ENCODE measurements around the gene CSNK1A1. TPM values are rescaled to one million over a fixed set of nuclear protein-coding genes. Genes with fewer than 3 reads are reported as not detected.
"Not testable (repeated sequence)": the region's sequence is repeated elsewhere in the genome, so short reads cannot be mapped to it uniquely, and the experiment has no call there.

Gene CSNK1A1
- total RNA-seq, 2 donors from 2014 or later, result 198 to 214 TPM

DNA sequence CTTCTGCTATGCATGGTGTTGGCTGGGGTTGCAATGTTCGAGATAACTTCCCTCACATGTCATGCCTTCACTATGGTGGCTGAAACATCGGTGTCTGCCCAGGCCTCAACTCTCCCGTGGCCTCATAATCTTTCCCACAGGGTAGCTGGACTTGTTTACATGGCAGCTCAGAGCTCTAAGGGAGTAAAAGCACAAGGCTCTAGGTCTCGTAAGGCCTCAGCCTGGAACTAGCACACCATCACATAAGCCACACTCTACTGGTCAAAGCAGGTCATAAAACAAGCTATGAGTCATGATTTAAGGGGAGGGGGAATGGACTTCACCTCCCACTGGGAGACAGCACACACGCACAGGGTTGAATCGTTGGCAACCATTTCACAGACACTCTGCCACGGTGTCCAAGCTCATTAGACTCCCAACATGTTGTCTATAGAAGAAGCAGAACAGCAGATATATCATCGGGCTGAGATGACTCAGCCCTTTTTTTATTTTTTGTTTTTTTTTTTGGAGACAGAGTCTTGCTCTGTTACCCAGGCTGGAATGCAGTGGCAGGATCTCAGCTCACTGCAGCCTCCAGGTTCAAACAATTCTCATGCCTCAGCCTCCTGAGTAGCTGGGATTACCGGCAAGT, 105.4 kb downstream of the CSNK1A1 start:
- no peaks in the 10 kb centered on the region for H3K36me3 Mint-ChIP-seq (ENCODE audit: low read depth)
- H3K9me3 ChIP-seq (ENCODE audit: control insufficient read depth, low read length), result no peaks in the 10 kb centered on the region
- DNase-seq, result peak; percentile 57
- no peaks in the 10 kb centered on the region for H3K27me3 Mint-ChIP-seq (ENCODE audit: insufficient read depth)
- peaks cover 16% of the 10 kb centered on the region for H3K4me1 Mint-ChIP-seq
- H3K27me3 ChIP-seq (ENCODE audit: control insufficient read depth, insufficient read depth, low read length, poor library complexity, severe bottlenecking), result no peaks in the 10 kb centered on the region
- H3K4me1 ChIP-seq (ENCODE audit: control insufficient read depth, insufficient read depth, low read length), result no peaks in the 10 kb centered on the region
- no peak overlapping the region for H3K9ac ChIP-seq (ENCODE audit: extremely low read depth, low read length, poor library complexity, severe bottlenecking)
- no peaks in the 10 kb centered on the region for H3K36me3 ChIP-seq (ENCODE audit: control insufficient read depth, insufficient read depth, low read length)
- H3K9me3 Mint-ChIP-seq, result no peaks in the 10 kb centered on the region
- H3K4me3 Mint-ChIP-seq, result no peak overlapping the region
- 88 to 91% methylated on average over 9 of the region's 9 CpGs for WGBS, 2 experiments (ENCODE audit: insufficient coverage in 1 of 2, insufficient read length in 1 of 2)
- H3K27ac Mint-ChIP-seq, result peak overlapping the region; percentile 88
- TF ChIP-seq, protein P1, sequence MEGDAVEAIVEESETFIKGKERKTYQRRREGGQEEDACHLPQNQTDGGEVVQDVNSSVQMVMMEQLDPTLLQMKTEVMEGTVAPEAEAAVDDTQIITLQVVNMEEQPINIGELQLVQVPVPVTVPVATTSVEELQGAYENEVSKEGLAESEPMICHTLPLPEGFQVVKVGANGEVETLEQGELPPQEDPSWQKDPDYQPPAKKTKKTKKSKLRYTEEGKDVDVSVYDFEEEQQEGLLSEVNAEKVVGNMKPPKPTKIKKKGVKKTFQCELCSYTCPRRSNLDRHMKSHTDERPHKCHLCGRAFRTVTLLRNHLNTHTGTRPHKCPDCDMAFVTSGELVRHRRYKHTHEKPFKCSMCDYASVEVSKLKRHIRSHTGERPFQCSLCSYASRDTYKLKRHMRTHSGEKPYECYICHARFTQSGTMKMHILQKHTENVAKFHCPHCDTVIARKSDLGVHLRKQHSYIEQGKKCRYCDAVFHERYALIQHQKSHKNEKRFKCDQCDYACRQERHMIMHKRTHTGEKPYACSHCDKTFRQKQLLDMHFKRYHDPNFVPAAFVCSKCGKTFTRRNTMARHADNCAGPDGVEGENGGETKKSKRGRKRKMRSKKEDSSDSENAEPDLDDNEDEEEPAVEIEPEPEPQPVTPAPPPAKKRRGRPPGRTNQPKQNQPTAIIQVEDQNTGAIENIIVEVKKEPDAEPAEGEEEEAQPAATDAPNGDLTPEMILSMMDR (conservative IDR thresholded peaks at IDR 0.05), result no peak
- no peak overlapping the region for H3K4me3 ChIP-seq (ENCODE audit: low read length)
- no peak overlapping the region for H3K27ac ChIP-seq (ENCODE audit: low read depth, low read length)

DNA sequence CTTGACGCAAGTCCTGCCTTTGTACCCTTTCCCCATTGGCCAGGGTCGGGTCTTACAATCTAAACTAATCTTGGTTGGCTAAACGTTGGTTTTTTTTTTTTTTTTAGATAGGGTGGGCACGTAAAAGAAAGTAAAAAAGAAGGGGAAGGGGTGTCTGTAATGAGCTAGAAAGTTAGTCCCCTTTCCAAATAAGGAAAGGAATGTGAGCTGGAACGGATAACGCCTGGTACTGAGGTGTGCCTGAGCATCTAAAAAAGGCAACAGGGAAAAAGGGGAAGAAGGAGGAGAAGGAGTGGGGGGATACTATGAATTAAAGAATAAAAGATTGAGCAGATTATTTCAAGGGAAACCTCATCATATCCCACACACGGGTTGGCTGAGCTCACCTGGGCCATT, 105.9 kb downstream of the CSNK1A1 start:
- peaks cover 14% of the 10 kb centered on the region for H3K4me1 Mint-ChIP-seq
- H3K27ac ChIP-seq (ENCODE audit: low read depth, low read length), result no peak overlapping the region
- H3K4me3 ChIP-seq (ENCODE audit: low read length), result no peak overlapping the region
- WGBS, 2 experiments (ENCODE audit: insufficient coverage in 1 of 2, insufficient read length in 1 of 2), result 77 to 80% methylated on average over 6 to 7 of the region's 7 CpGs
- no peaks in the 10 kb centered on the region for H3K36me3 Mint-ChIP-seq (ENCODE audit: low read depth)
- no peaks in the 10 kb centered on the region for H3K9me3 Mint-ChIP-seq
- TF ChIP-seq, protein P1 (conservative IDR thresholded peaks at IDR 0.05), result no peak
- H3K4me1 ChIP-seq (ENCODE audit: control insufficient read depth, insufficient read depth, low read length), result no peaks in the 10 kb centered on the region
- no peaks in the 10 kb centered on the region for H3K27me3 ChIP-seq (ENCODE audit: control insufficient read depth, insufficient read depth, low read length, poor library complexity, severe bottlenecking)
- no peaks in the 10 kb centered on the region for H3K36me3 ChIP-seq (ENCODE audit: control insufficient read depth, insufficient read depth, low read length)
- no peak overlapping the region for H3K9ac ChIP-seq (ENCODE audit: extremely low read depth, low read length, poor library complexity, severe bottlenecking)
- H3K4me3 Mint-ChIP-seq, result no peak overlapping the region
- H3K27me3 Mint-ChIP-seq (ENCODE audit: insufficient read depth), result no peaks in the 10 kb centered on the region
- DNase-seq, result no peak
- H3K9me3 ChIP-seq (ENCODE audit: control insufficient read depth, low read length), result no peaks in the 10 kb centered on the region
- no peak overlapping the region for H3K27ac Mint-ChIP-seq

DNA sequence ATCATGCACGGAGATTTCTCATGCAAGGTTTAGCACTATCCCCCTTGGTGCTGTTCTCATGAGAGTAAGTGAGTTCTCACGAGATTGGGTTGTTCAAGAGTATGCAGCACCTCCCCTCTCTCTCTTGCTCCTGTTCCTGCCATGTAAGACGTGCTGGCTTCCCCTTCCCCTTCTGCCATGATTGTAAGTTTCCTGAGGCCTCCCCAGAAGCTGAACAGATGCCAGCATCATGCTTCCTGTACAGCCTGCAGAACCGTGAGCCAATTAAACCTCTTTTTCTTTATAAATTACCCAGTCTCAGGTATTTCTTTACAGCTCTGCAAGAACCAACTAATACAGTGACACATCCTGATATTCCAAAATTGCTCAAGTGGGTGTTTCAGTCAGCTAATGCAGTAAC, 106.8 kb downstream of the CSNK1A1 start:
- H3K36me3 Mint-ChIP-seq (ENCODE audit: low read depth); H3K27ac ChIP-seq (ENCODE audit: low read depth, low read length); H3K27ac Mint-ChIP-seq; H3K9me3 Mint-ChIP-seq; DNase-seq; H3K4me1 ChIP-seq (ENCODE audit: control insufficient read depth, insufficient read depth, low read length); H3K27me3 Mint-ChIP-seq (ENCODE audit: insufficient read depth); H3K4me3 Mint-ChIP-seq; H3K4me3 ChIP-seq (ENCODE audit: low read length); H3K9me3 ChIP-seq (ENCODE audit: control insufficient read depth, low read length); H3K36me3 ChIP-seq (ENCODE audit: control insufficient read depth, insufficient read depth, low read length); H3K27me3 ChIP-seq (ENCODE audit: control insufficient read depth, insufficient read depth, low read length, poor library complexity, severe bottlenecking); H3K9ac ChIP-seq (ENCODE audit: extremely low read depth, low read length, poor library complexity, severe bottlenecking): not testable (repeated sequence)
- WGBS, 2 experiments (ENCODE audit: insufficient coverage in 1 of 2, insufficient read length in 1 of 2), result 93 to 94% methylated on average over 3 to 4 of the region's 4 CpGs
- peaks cover 18% of the 10 kb centered on the region for H3K4me1 Mint-ChIP-seq

DNA sequence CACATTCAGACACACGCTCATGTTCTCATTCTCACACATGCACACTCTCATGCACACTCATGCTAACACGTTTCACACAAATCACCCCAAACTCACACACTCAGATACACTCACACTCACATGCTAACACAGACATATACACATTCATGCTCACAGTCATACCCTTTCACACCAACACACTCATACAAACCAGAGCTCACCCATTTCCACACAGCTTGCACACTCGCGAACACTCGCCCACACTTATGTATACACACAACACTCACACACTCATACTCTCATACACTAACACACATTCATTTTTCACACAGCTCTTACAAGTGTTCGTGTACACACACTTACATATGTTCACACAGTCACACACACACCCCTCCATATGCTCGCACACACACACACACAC, 108.0 kb downstream of the CSNK1A1 start:
- Mint-ChIP-seq H3K27ac (peak overlapping the region; percentile 24), H3K36me3 (ENCODE audit: low read depth) (no peaks in the 10 kb centered on the region), H3K9me3 (no peaks in the 10 kb centered on the region), H3K4me3 (no peak overlapping the region), H3K27me3 (ENCODE audit: insufficient read depth) (no peaks in the 10 kb centered on the region), H3K4me1 (peaks cover 24% of the 10 kb centered on the region)
- Histone ChIP-seq H3K4me1 (ENCODE audit: control insufficient read depth, insufficient read depth, low read length) (no peaks in the 10 kb centered on the region), H3K36me3 (ENCODE audit: control insufficient read depth, insufficient read depth, low read length) (no peaks in the 10 kb centered on the region), H3K27ac (ENCODE audit: low read depth, low read length) (no peak overlapping the region), H3K9me3 (ENCODE audit: control insufficient read depth, low read length) (no peaks in the 10 kb centered on the region), H3K27me3 (ENCODE audit: control insufficient read depth, insufficient read depth, low read length, poor library complexity, severe bottlenecking) (no peaks in the 10 kb centered on the region), H3K9ac (ENCODE audit: extremely low read depth, low read length, poor library complexity, severe bottlenecking) (no peak overlapping the region), H3K4me3 (ENCODE audit: low read length) (no peak overlapping the region)
- WGBS, 2 experiments (ENCODE audit: insufficient coverage in 1 of 2, insufficient read length in 1 of 2), result 79 to 86% methylated on average over 6 to 7 of the region's 7 CpGs
- TF ChIP-seq, protein P1 (conservative IDR thresholded peaks at IDR 0.05), result no peak
- no peak for DNase-seq
